ENCODE results near the gene CCDC78.

- TF ChIP-seq CTCF (optimal IDR thresholded peaks at IDR 0.05 in 1 of 3, IDR thresholded peaks at IDR 0.05 in 1 of 3, conservative IDR thresholded peaks at IDR 0.05 in 1 of 3; ENCODE audit: extremely low read depth in 1 of 3, insufficient read depth in 2 of 3, low read length in 3 of 3) (peak; percentile 22 to 73 (median 68)), EZH2 (IDR thresholded peaks at IDR 0.05; ENCODE audit: low read length) (no peak)
Observed at GRCh38 chr16:745739-746138, 19.5 kb upstream of the CCDC78 start.
